Measurements from ENCODE around the gene MRPS27. TPM values are rescaled to one million over a fixed set of nuclear protein-coding genes. Genes with fewer than 3 reads are reported as not detected.

MRPS27 gene
- total and polyA plus RNA-seq, 9 of the 15 experiments (the other 6 are each of a cell fraction or from before 2014, with no cell fraction given), result 73.6 to 144 (median 106) TPM

DNA sequence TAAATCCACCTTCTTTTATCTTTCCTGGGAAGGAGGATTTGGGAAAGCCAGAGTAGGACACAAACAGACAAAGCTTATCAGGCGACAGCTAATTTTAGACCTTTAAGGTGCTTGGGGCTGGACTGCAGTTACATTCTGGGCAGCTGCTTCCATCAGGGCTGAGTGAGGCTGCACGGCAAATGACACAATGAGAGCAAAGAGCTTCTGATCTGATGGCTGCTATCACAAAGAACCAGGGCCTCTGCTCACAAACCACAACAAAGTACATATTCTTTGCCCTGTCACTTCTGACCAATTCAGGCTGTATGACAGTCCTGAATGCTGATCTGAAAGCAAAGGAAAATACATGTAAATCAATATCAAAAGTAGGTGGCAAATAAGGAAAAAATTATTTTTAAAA lies 93.1 kb downstream of the MRPS27 start (continued):
- TF ChIP-seq DIDO1 (tag; IDR thresholded peaks at IDR 0.05; ENCODE audit: low read depth) (no peak), CCAR2 (IDR thresholded peaks at IDR 0.05; ENCODE audit: low read depth, low read length) (no peak), C11orf30 (IDR thresholded peaks at IDR 0.05; ENCODE audit: low read depth) (no peak), SMARCE1 (IDR thresholded peaks at IDR 0.05) (peak; percentile 70), MYNN (IDR thresholded peaks at IDR 0.05) (no peak), MYNN (CRISPR knock-in tag; IDR thresholded peaks at IDR 0.05) (no peak), PRMT5 (CRISPR knock-in tag; IDR thresholded peaks at IDR 0.05) (no peak), HEY1 (CRISPR knock-in tag; IDR thresholded peaks at IDR 0.05; ENCODE audit: borderline replicate concordance) (no peak), ZNF282 (CRISPR knock-in tag; IDR thresholded peaks at IDR 0.05) (no peak), CREBBP (IDR thresholded peaks at IDR 0.05; ENCODE audit: low read depth, low read length) (no peak), STAT5B (CRISPR knock-in tag; IDR thresholded peaks at IDR 0.05) (no peak), FIP1L1 (IDR thresholded peaks at IDR 0.05; ENCODE audit: low read depth, low read length, poor library complexity, severe bottlenecking) (no peak), BACH1 (tag; IDR thresholded peaks at IDR 0.05) (no peak), RBFOX2 (IDR thresholded peaks at IDR 0.05; ENCODE audit: low read depth, low read length) (no peak), NR2C2 (CRISPR knock-in tag; IDR thresholded peaks at IDR 0.05) (no peak), NR2C2 (tag; IDR thresholded peaks at IDR 0.05) (no peak), ZNF146 (CRISPR knock-in tag; IDR thresholded peaks at IDR 0.05; ENCODE audit: unreplicated experiment) (no peak)
- TF ChIP-seq, protein P1, sequence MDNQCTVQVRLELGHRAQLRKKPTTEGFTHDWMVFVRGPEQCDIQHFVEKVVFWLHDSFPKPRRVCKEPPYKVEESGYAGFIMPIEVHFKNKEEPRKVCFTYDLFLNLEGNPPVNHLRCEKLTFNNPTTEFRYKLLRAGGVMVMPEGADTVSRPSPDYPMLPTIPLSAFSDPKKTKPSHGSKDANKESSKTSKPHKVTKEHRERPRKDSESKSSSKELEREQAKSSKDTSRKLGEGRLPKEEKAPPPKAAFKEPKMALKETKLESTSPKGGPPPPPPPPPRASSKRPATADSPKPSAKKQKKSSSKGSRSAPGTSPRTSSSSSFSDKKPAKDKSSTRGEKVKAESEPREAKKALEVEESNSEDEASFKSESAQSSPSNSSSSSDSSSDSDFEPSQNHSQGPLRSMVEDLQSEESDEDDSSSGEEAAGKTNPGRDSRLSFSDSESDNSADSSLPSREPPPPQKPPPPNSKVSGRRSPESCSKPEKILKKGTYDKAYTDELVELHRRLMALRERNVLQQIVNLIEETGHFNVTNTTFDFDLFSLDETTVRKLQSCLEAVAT (IDR thresholded peaks at IDR 0.05), result peak in 1 of 2 experiments; percentile 79; a peak in 2 of 4 replicates
- TF ChIP-seq, protein P2, sequence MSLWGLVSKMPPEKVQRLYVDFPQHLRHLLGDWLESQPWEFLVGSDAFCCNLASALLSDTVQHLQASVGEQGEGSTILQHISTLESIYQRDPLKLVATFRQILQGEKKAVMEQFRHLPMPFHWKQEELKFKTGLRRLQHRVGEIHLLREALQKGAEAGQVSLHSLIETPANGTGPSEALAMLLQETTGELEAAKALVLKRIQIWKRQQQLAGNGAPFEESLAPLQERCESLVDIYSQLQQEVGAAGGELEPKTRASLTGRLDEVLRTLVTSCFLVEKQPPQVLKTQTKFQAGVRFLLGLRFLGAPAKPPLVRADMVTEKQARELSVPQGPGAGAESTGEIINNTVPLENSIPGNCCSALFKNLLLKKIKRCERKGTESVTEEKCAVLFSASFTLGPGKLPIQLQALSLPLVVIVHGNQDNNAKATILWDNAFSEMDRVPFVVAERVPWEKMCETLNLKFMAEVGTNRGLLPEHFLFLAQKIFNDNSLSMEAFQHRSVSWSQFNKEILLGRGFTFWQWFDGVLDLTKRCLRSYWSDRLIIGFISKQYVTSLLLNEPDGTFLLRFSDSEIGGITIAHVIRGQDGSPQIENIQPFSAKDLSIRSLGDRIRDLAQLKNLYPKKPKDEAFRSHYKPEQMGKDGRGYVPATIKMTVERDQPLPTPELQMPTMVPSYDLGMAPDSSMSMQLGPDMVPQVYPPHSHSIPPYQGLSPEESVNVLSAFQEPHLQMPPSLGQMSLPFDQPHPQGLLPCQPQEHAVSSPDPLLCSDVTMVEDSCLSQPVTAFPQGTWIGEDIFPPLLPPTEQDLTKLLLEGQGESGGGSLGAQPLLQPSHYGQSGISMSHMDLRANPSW (CRISPR knock-in tag; IDR thresholded peaks at IDR 0.05), result no peak
- TF ChIP-seq, protein P3, sequence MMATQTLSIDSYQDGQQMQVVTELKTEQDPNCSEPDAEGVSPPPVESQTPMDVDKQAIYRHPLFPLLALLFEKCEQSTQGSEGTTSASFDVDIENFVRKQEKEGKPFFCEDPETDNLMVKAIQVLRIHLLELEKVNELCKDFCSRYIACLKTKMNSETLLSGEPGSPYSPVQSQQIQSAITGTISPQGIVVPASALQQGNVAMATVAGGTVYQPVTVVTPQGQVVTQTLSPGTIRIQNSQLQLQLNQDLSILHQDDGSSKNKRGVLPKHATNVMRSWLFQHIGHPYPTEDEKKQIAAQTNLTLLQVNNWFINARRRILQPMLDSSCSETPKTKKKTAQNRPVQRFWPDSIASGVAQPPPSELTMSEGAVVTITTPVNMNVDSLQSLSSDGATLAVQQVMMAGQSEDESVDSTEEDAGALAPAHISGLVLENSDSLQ (IDR thresholded peaks at IDR 0.05), result peak; percentile 75
- TF ChIP-seq, protein P4, sequence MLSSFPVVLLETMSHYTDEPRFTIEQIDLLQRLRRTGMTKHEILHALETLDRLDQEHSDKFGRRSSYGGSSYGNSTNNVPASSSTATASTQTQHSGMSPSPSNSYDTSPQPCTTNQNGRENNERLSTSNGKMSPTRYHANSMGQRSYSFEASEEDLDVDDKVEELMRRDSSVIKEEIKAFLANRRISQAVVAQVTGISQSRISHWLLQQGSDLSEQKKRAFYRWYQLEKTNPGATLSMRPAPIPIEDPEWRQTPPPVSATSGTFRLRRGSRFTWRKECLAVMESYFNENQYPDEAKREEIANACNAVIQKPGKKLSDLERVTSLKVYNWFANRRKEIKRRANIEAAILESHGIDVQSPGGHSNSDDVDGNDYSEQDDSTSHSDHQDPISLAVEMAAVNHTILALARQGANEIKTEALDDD (IDR thresholded peaks at IDR 0.05), result no peak
- TF ChIP-seq, protein P5, sequence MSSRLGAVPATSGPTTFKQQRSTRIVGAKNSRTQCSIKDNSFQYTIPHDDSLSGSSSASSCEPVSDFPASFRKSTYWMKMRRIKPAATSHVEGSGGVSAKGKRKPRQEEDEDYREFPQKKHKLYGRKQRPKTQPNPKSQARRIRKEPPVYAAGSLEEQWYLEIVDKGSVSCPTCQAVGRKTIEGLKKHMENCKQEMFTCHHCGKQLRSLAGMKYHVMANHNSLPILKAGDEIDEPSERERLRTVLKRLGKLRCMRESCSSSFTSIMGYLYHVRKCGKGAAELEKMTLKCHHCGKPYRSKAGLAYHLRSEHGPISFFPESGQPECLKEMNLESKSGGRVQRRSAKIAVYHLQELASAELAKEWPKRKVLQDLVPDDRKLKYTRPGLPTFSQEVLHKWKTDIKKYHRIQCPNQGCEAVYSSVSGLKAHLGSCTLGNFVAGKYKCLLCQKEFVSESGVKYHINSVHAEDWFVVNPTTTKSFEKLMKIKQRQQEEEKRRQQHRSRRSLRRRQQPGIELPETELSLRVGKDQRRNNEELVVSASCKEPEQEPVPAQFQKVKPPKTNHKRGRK (tag; IDR thresholded peaks at IDR 0.05), result no peak
